Erythroblast (primary cell): ENCODE measurements around the gene DDR1.

Experiments
- GATA1 ChIP-seq: IDR thresholded peaks from 2 replicates; pipeline ENCODE4 v1.6.1; 2011; ENCODE audit warnings: low read depth, mild to moderate bottlenecking, control low read depth, low read length, moderate library complexity
- POLR2A ChIP-seq: IDR thresholded peaks from 2 replicates; pipeline ENCODE4 v1.6.1; 2011; ENCODE audit warnings: mild to moderate bottlenecking, low read length

- TF ChIP-seq POLR2A (no peak), GATA1 (no peak)
Measured at GRCh38 chr6:30894381-30894780, 10.1 kb downstream of the DDR1 start.
